Choroid plexus epithelial cell (primary cell): ENCODE measurements around the gene SNX27.
"Not testable (repeated sequence)": the region's sequence is repeated elsewhere in the genome, so short reads cannot be mapped to it uniquely, and the experiment has no call there.

ENCODE experiments used
- DNase-seq: peaks from one replicate; pipeline ENCODE4 v3.0.0-alpha.2; 2010; ENCODE audit warnings: low read depth
- H3K4me3 ChIP-seq: 2 replicates; pipeline ENCODE4 v1.5.1; 2011; ENCODE audit warnings: low read depth, mild to moderate bottlenecking, control low read depth, low read length, moderate library complexity
- CTCF ChIP-seq: conservative IDR thresholded peaks from 2 replicates; pipeline ENCODE4 v1.5.1; 2011; ENCODE audit warnings: low read depth, mild to moderate bottlenecking, control low read depth, inconsistent platforms, low read length, moderate library complexity

The SNX27 gene

GRCh38 chr1:151615711-151616504 lies 4.1 kb downstream of the SNX27 start:
- TF ChIP-seq CTCF, result no peak
- H3K4me3 ChIP-seq, result no peak overlapping the region
- DNase-seq, result no peak

- DNase-seq, result peak; percentile 43
- no peak overlapping the region for H3K4me3 ChIP-seq
- TF ChIP-seq CTCF, result no peak
Observed at GRCh38 chr1:151616505-151616849, 4.6 kb downstream of the SNX27 start.

GRCh38 chr1:151618003-151618402 lies 6.2 kb downstream of the SNX27 start:
- no peak overlapping the region for H3K4me3 ChIP-seq
- DNase-seq, result no peak
- TF ChIP-seq CTCF, result no peak

- no peak overlapping the region for H3K4me3 ChIP-seq
Observed at GRCh38 chr1:151618470-151618869, 6.6 kb downstream of the SNX27 start.

GRCh38 chr1:151618996-151619395 lies 7.1 kb downstream of the SNX27 start:
- not testable (repeated sequence) for H3K4me3 ChIP-seq, DNase-seq

More at GRCh38 chr1:151618470-151618869, 6.6 kb downstream of the SNX27 start:
- no peak for TF ChIP-seq CTCF
- no peak for DNase-seq

GRCh38 chr1:151619489-151620093 lies 7.7 kb downstream of the SNX27 start:
- H3K4me3 ChIP-seq, result no peak overlapping the region
- TF ChIP-seq CTCF, result no peak
- DNase-seq, result peak; percentile 82

GRCh38 chr1:151620286-151620685 lies 8.4 kb downstream of the SNX27 start:
- no peak for TF ChIP-seq CTCF
- DNase-seq, result peak; percentile 77
- H3K4me3 ChIP-seq, result no peak overlapping the region
